OCI-LY1 (cell line): ENCODE results near the gene TCEAL7.

Experiments used
- H2AFZ ChIP-seq: fragments of 200-600 bp; sonication (generic), shearing (Covaris generic); 2 replicates; pipeline ENCODE4 v1.6.0; 2014; ENCODE audit warnings: antibody characterized with exemption, mild to moderate bottlenecking, low read length
- H3F3A ChIP-seq: fragments of 200-600 bp; sonication (generic), shearing (Covaris generic); 2 replicates; pipeline ENCODE4 v1.6.0; 2014; ENCODE audit warnings: mild to moderate bottlenecking, antibody characterized with exemption, low read length, moderate library complexity; ENCODE audit not compliant: insufficient read depth
- H3K27ac ChIP-seq: fragments of 200-600 bp; sonication (generic); 2 replicates; pipeline ENCODE4 v1.5.1; 2014; ENCODE audit warnings: low read length, mixed run types, mild to moderate bottlenecking, low read depth; ENCODE audit not compliant: poor library complexity, severe bottlenecking
- H3K27me3 ChIP-seq: fragments of 200-600 bp; sonication (generic); 2 replicates; pipeline ENCODE4 v1.6.0; 2014; ENCODE audit warnings: antibody characterized with exemption, mild to moderate bottlenecking, low read length, moderate library complexity; ENCODE audit not compliant: insufficient read depth
- H3K36me3 ChIP-seq: fragments of 200-600 bp; sonication (generic); 2 replicates; pipeline ENCODE4 v1.6.1; 2014; ENCODE audit warnings: mild to moderate bottlenecking, antibody characterized with exemption, low read length, moderate library complexity, mixed read lengths; ENCODE audit not compliant: insufficient read depth
- H3K4me1 ChIP-seq: fragments of 200-600 bp; sonication (generic); 2 replicates; pipeline ENCODE4 v1.5.1; 2014; ENCODE audit warnings: mild to moderate bottlenecking, low read length, moderate library complexity; ENCODE audit not compliant: insufficient read depth, severe bottlenecking
- H3K4me2 ChIP-seq: fragments of 200-600 bp; sonication (generic), shearing (Covaris generic); 2 replicates; pipeline ENCODE4 v1.6.1; 2014; ENCODE audit warnings: low read length
- H3K4me3 ChIP-seq: fragments of 200-600 bp; sonication (generic); 2 replicates; pipeline ENCODE4 v1.5.1; 2014; ENCODE audit warnings: low read length, low read depth, mild to moderate bottlenecking, mixed read lengths; ENCODE audit not compliant: poor library complexity, severe bottlenecking
- H3K79me2 ChIP-seq: fragments of 200-600 bp; shearing (Covaris generic); 2 replicates; pipeline ENCODE4 v1.6.1; 2016; ENCODE audit warnings: mixed run types, low read length, mixed read lengths; ENCODE audit not compliant: insufficient read depth
- H3K9ac ChIP-seq: fragments of 200-600 bp; sonication (generic), shearing (Covaris generic); 2 replicates; pipeline ENCODE4 v1.6.1; 2014; ENCODE audit warnings: mild to moderate bottlenecking, low read length, mixed read lengths
- H3K9me2 ChIP-seq: fragments of 200-600 bp; sonication (generic), shearing (Covaris generic); 2 replicates; pipeline ENCODE4 v1.6.1; 2014; ENCODE audit warnings: low read depth, mild to moderate bottlenecking, low read length, mixed read lengths
- H3K9me3 ChIP-seq: fragments of 200-600 bp; shearing (Covaris generic); 2 replicates; pipeline ENCODE4 v1.6.1; 2014; ENCODE audit warnings: low read length, mixed read lengths
- H4K20me1 ChIP-seq: fragments of 200-600 bp; sonication (generic), shearing (Covaris generic); 2 replicates; pipeline ENCODE4 v1.6.0; 2016; ENCODE audit warnings: mild to moderate bottlenecking, low read length; ENCODE audit not compliant: insufficient read depth
- EZH2 ChIP-seq: fragments of 200-600 bp; sonication (generic), shearing (Covaris generic); IDR thresholded peaks from 2 replicates; pipeline ENCODE4 v1.8.0; 2017; ENCODE audit warnings: borderline replicate concordance, mixed run types, mild to moderate bottlenecking, antibody characterized with exemption, low read length, moderate library complexity, mixed read lengths
- TF ChIP-seq, protein P1 (sequence below): fragments of 200-600 bp; sonication (generic), shearing (Covaris generic); IDR thresholded peaks from 2 replicates; pipeline ENCODE4 v1.5.1; 2017; ENCODE audit warnings: mild to moderate bottlenecking, antibody characterized with exemption, low read length, moderate library complexity, mixed read lengths

Gene TCEAL7

DNA sequence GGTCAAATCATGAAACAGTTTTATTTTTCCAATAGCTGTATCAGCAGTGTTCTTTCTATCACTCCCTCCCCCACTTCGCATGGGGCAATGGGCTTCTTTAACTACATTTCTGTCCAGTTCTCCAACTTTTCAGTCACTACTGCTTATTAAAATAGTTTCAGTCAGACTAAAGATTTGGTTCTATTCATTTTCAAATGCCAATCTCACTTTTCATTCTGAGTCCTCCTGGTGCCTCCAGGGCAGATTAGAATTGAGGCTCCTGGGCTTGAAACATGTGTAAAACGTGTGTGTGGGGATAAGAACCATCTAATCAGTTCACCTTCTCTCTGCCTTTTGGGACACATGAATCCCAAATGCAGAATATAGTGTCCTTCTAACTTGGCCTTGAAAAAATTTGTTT, 42.8 kb downstream of the TCEAL7 start:
- H3K9ac ChIP-seq, result no peak overlapping the region
- no peaks in the 10 kb centered on the region for H3F3A ChIP-seq
- H3K9me3 ChIP-seq, result no peaks in the 10 kb centered on the region
- H4K20me1 ChIP-seq, result no peaks in the 10 kb centered on the region
- no peak overlapping the region for H3K4me2 ChIP-seq
- no peak overlapping the region for H3K4me3 ChIP-seq
- H3K27me3 ChIP-seq, result no peaks in the 10 kb centered on the region
- H3K9me2 ChIP-seq, result no peaks in the 10 kb centered on the region
- no peaks in the 10 kb centered on the region for H3K79me2 ChIP-seq
- no peak overlapping the region for H2AFZ ChIP-seq
- H3K4me1 ChIP-seq, result no peaks in the 10 kb centered on the region
- TF ChIP-seq, protein P1, sequence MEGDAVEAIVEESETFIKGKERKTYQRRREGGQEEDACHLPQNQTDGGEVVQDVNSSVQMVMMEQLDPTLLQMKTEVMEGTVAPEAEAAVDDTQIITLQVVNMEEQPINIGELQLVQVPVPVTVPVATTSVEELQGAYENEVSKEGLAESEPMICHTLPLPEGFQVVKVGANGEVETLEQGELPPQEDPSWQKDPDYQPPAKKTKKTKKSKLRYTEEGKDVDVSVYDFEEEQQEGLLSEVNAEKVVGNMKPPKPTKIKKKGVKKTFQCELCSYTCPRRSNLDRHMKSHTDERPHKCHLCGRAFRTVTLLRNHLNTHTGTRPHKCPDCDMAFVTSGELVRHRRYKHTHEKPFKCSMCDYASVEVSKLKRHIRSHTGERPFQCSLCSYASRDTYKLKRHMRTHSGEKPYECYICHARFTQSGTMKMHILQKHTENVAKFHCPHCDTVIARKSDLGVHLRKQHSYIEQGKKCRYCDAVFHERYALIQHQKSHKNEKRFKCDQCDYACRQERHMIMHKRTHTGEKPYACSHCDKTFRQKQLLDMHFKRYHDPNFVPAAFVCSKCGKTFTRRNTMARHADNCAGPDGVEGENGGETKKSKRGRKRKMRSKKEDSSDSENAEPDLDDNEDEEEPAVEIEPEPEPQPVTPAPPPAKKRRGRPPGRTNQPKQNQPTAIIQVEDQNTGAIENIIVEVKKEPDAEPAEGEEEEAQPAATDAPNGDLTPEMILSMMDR, result no peak
- no peaks in the 10 kb centered on the region for H3K36me3 ChIP-seq
- H3K27ac ChIP-seq, result no peak overlapping the region

DNA sequence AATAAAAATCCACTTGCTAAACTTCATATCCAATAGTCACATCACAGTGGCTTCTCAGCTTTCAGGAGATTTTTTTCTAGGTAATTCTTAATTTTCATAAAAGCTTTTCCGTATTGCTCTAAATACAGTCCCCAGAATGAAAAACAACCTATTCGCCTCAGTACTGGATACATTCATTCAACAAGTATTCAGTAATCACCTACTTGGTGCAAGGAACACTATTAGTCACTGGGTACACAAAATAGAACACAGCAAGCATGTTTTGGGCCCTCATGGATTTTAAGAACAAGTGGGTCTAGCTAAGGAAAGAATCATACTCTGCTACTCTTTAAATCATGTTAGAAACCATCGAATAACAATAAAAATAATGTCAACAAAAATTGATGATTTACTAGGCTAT, 43.5 kb downstream of the TCEAL7 start:
- TF ChIP-seq EZH2, result no peak
- TF ChIP-seq, protein P1, result no peak
- no peaks in the 10 kb centered on the region for H3K36me3 ChIP-seq
- H3K4me1 ChIP-seq, result no peaks in the 10 kb centered on the region
- H3K4me2 ChIP-seq, result no peak overlapping the region
- H3K4me3 ChIP-seq, result no peak overlapping the region
- H4K20me1 ChIP-seq, result no peaks in the 10 kb centered on the region
- no peak overlapping the region for H3K27ac ChIP-seq
- H3K79me2 ChIP-seq, result no peaks in the 10 kb centered on the region
- H3K9me3 ChIP-seq, result no peaks in the 10 kb centered on the region
- H3K9ac ChIP-seq, result no peak overlapping the region
- no peaks in the 10 kb centered on the region for H3K27me3 ChIP-seq
- H3K9me2 ChIP-seq, result no peaks in the 10 kb centered on the region
- no peak overlapping the region for H2AFZ ChIP-seq
- H3F3A ChIP-seq, result no peaks in the 10 kb centered on the region

DNA sequence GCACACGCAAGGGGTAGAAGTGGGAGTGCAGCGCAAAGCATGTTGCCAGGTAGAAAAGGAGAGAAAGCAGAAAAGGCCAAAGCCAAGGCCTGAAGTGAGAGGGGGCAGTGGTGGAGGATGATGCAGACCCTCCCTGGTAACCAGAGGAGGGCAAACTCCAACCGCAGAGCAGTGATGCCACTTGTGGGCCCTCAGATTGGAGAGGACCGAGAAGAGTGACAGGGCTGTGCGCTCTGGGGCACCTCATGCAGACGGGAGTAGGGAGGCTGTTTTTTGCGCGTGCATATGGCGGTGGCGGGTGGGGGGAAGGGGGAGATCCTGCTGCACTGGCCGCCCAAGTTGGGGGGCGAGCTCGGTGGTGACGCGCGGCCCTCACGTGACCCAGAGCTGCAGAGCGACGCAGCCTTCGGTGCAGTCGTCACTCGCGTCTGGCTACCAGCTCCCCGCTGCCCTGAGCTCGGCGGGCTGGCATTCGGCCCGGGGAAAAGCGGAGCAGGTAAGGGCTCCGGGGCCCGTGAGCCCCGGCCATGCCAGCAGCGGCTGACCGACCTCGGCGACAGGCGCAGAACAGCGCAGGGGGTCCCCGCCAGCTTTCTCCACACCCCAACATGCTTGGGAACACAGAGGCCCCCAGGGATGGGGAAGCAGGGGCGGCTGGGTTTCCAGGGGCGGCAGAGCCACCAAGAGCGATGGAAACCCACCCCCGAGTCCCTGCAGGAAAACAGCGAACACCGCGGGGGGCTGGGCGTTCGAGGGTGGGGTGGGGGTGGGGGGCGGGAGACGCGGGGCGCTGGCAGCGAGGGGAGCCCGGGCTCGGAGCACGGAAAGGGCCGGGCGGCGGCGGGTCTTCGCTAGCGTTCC, 46.3 kb downstream of the TCEAL7 start, which contains the start of gene BEX3:
TSS of gene BEX3 (plus strand) at position 421 of the 861 bp plus-strand sequence. CDS start 984 bp downstream, outside the sequence.
- Histone ChIP-seq H3K9me2 (no peaks in the 10 kb centered on the region), H3K9ac (peak within 1 kb of the TSS; percentile 41; the same call in 1 of the 2 replicates), H3K36me3 (no peaks in the 10 kb centered on the region), H4K20me1 (no peaks in the 10 kb centered on the region), H3K27me3 (no peaks in the 10 kb centered on the region), H3K9me3 (no peaks in the 10 kb centered on the region), H3K27ac (no peak within 1 kb of the TSS), H3K4me2 (peak within 1 kb of the TSS; percentile 47; the same call in 1 of the 2 replicates), H2AFZ (no peak within 1 kb of the TSS), H3K4me3 (peak within 1 kb of the TSS; percentile 56), H3K4me1 (no peaks in the 10 kb centered on the region), H3F3A (no peaks in the 10 kb centered on the region), H3K79me2 (no peaks in the 10 kb centered on the region)
- TF ChIP-seq, protein P1, result no peak
- TF ChIP-seq EZH2, result no peak
